Measurements from ENCODE around the gene TNFRSF12A.
A peak's percentile ranks its signal among the peaks of the same experiment; 100 is the strongest.

The TNFRSF12A gene

GRCh38 chr16:3020247-3020603 lies at the start of gene TNFRSF12A:
Gene TNFRSF12A (plus strand): TSS chr16:3020368. CDS start chr16:3020398, 30 bp downstream.
- DNase-seq: peak in 1 of 2 experiments; percentile 34

- no peak for DNase-seq
These were observed 49.6 kb upstream of the TNFRSF12A start for GRCh38 chr16:2970563-2970962.

DNA sequence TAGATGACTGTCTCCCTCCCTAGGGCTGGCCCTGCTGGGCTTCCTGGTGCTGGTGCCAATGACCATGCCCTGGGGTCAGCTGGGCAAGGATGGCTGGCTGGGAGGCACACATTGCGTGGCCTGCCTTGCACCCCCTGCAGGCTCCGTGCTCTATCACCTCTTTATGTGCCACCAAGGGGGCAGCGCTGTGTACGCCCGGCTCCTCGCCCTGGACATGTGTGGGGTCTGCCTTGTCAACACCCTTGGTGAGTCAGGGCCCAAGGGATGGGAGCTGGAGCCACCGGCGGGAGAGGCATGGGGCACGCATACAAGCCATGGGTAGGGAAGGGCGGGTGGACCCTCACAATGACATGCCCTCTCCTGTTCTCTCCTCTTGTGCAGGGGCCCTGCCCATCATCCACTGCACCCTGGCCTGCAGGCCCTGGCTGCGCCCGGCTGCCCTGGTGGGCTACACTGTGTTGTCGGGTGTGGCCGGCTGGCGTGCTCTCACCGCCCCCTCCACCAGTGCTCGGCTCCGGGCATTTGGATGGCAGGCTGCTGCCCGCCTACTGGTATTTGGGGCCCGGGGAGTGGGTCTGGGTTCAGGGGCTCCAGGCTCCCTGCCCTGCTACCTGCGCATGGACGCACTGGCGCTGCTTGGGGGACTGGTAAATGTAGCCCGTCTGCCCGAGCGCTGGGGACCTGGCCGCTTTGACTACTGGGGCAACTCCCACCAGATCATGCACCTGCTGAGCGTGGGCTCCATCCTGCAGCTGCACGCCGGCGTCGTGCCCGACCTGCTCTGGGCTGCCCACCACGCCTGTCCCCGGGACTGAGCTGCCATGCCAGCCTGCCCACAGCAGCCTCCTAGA lies 48.8 kb upstream of the TNFRSF12A start:
- DNase-seq: no peak

GRCh38 chr16:2971985-2972784 lies 48.0 kb upstream of the TNFRSF12A start:
- no peak for DNase-seq

DNA sequence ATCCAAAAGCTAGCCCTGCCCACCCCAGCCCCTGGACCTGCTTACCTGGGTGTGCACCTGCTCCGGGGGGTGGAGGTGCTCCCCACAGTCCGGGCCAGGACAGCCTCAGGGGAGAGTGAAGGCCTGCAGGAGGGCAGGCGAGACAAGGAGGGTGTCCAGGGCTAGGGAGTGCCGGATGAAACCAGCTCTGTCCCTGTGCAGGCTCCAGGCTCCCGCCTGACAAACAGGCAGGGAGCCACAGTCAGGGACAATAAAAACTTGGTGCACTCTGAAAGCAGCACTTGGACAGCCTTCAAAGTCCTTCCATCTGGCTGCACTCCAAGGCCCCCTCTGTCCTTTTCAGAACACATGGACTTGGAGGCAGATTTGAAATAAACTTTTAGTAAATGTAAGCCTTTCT lies 47.1 kb upstream of the TNFRSF12A start:
- no peak for DNase-seq

- no peak for DNase-seq
These were observed 46.4 kb upstream of the TNFRSF12A start for GRCh38 chr16:2973605-2974318.

GRCh38 chr16:2974319-2975056 lies 45.7 kb upstream of the TNFRSF12A start:
- no peak for DNase-seq

- no peak for DNase-seq
These were observed 44.9 kb upstream of the TNFRSF12A start for GRCh38 chr16:2975161-2975795.

- DNase-seq: no peak
These were observed 44.0 kb upstream of the TNFRSF12A start for GRCh38 chr16:2976201-2976600.

- no peak for DNase-seq
These were observed 43.5 kb upstream of the TNFRSF12A start for GRCh38 chr16:2976673-2977072.

GRCh38 chr16:2977440-2977839 lies 42.7 kb upstream of the TNFRSF12A start:
- no peak for DNase-seq

DNA sequence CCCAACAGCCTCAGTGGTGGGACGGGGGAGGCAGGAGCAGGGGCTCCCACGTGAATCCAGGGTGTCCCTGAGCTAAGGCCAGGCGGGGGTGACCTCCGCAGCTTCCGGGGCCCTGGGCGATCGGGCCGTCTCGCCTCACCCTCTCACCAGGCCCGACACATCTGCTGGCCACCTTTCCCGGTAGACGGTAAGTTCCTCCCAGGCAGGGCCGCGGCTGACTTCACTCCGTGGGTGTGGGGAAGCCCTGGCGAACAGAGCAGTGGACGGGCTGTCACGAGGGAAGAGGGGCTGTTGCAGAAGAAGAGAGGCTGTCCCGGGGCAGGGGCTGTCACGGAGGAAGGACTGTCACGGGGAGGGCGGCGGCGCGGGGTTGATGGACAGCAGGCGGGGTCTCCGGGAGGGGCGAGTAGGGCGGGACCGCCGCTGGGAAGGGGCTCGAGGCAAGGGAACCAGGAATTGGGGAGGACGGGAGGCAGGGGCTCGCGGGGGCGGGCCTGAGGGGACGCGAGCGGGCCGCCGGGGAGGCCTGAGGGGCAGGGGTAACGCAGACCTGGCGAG lies 40.4 kb upstream of the TNFRSF12A start:
- no peak for DNase-seq

GRCh38 chr16:2980227-2981176 lies 39.7 kb upstream of the TNFRSF12A start, which contains the start of gene PKMYT1:
Gene PKMYT1 (minus strand): TSS chr16:2980446. CDS start chr16:2979657, 789 bp downstream.
- DNase-seq: peak; percentile 90 to 91

DNA sequence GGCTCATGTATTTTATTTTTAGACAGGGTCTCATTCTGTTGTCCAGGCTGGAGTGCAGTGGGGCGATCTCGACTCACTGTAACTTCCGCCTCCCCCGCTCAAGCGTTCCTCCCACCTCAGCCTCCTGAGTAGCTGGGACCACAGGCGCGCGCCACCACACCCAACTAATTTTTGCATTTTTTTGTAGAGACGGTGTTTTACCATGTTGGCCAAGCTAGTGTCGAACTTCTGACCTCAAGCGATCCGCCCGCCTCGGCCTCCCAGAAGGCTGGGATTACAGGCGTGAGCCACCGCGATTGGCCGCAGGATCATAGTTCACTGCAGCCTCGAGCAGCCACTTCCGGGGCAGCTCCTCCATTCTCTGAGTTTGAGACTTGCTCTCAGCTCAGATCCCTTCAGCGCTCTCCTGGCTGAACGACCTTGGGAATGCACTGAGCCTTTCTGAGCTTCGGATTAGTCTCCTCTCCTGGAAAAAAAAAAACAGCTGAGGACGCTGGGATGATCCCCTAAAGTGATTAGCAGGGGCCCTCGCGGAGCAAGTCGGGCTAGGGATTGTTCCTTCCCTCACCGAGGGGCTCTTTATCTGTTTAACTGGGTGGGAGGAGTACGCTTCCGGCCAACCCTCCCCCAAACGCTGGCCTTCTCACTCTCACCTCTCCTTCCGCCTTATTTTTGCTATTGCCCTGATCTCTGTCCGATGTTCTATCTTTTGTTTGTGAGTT lies 38.8 kb upstream of the TNFRSF12A start:
- no peak for DNase-seq

DNA sequence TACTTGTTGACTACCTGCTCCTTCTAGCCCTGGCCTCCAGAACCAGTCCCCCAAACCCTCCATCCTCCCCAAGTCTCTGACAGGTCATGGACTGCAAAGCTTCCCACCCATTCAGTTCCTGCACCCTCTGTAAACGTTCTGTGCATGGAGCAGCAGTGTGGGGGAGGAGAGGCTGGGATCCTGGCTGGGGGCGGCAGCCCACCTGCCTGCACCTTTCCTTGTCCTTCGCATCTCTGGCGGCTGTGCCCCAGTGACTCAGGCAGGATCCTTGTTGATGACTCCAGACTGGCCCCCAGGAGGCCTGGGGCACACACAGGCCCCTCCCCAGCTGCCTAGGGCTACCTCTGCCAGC lies 38.3 kb upstream of the TNFRSF12A start:
- DNase-seq: no peak

GRCh38 chr16:2982402-2982801 lies 37.8 kb upstream of the TNFRSF12A start:
- DNase-seq: no peak

- peak; percentile 46 to 47 for DNase-seq
These were observed 36.4 kb upstream of the TNFRSF12A start for GRCh38 chr16:2983706-2984136.

DNA sequence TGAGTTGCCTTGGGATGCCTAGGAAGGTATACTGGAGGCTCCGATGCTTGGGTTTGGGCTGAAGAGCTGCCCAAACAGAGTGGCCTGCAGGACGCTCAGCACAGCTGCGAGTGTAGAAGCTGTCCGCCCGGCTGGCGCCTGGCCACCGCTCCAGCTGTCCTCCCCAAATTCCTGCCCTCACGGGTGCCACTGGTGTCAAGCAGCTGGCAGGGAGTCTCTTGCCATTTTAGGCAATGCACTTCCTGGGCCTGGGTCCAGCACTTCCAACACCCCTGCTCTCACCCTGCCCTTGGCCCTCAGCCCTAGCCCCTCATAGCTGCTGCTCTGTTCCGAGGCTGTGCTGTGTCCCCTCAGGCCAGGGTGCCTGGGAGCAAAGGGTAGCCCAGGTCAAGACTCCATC lies 34.7 kb upstream of the TNFRSF12A start:
- no peak for DNase-seq

DNA sequence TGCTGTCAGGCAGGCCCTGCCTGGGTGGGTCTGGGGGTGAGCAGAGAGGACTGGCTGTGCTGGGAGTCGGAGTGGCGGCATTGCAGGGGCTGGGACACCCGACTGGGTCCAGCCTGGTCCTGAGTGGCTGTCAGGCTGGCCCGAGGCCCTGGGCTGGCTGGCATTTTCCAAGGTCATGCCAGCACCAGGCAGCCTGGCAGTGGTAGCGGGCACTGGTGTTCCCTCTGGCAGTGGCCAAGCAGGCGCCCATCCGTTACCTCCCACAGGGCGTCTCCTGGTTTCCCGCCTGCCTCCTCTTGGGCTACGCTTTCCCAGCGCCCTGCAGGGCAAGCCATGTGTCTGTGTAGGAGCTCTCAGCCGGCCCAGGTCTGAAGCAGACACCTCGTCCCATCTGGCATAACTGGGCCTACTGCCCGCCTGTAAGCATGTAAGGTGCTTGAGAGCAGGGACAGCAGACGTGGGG lies 34.2 kb upstream of the TNFRSF12A start:
- DNase-seq: no peak
